Spleen (tissue), 11 donors: ENCODE measurements around the gene PUM2. TPM values are rescaled to one million over a fixed set of nuclear protein-coding genes. Genes with fewer than 3 reads are reported as not detected.

Experiments
- DNase-seq: peaks from one replicate; pipeline ENCODE4 v3.0.0-alpha.2; 2020
- H3K27ac ChIP-seq, 8 donors: fragments of 200-600 bp; sonication (generic) in 7 of 8; 1 replicate in 4 of 8; 2 replicates in 4 of 8; pipeline versions ENCODE4 v1.5.0 to v1.8.0; 2016 to 2021; ENCODE audit warnings: inconsistent platforms in 4 of 8, mild to moderate bottlenecking in 4 of 8, moderate library complexity in 1 of 8
- H3K27me3 ChIP-seq, 7 donors: fragments of 200-600 bp; sonication (generic) in 6 of 7; replicated peaks in 1 of 7; 1 replicate in 4 of 7; 2 replicates in 3 of 7; pipeline versions ENCODE4 v1.5.0 to v1.8.0; 2016 to 2021; ENCODE audit warnings: inconsistent platforms in 3 of 7, mild to moderate bottlenecking in 1 of 7
- H3K36me3 ChIP-seq, 6 donors: fragments of 200-600 bp; sonication (generic) in 5 of 6; 1 replicate in 4 of 6; 2 replicates in 2 of 6; pipeline versions ENCODE4 v1.5.0 to v1.8.0; 2016 to 2021; ENCODE audit warnings: inconsistent platforms in 2 of 6
- H3K4me1 ChIP-seq, 6 donors: fragments of 200-600 bp; sonication (generic) in 5 of 6; 1 replicate in 3 of 6; 2 replicates in 3 of 6; pipeline versions ENCODE4 v1.5.0 to v1.8.0; 2016 to 2021; ENCODE audit warnings: inconsistent platforms in 3 of 6
- H3K4me3 ChIP-seq, 8 donors: fragments of 200-600 bp; sonication (generic) in 7 of 8; 1 replicate in 4 of 8; 2 replicates in 4 of 8; pipeline versions ENCODE4 v1.5.0 to v1.8.0; 2016 to 2021; ENCODE audit warnings: inconsistent platforms in 4 of 8, mild to moderate bottlenecking in 4 of 8, moderate library complexity in 2 of 8
- H3K9me3 ChIP-seq, 8 donors: fragments of 200-600 bp; sonication (generic) in 7 of 8; 1 replicate in 4 of 8; 2 replicates in 4 of 8; pipeline versions ENCODE4 v1.5.0 to v1.8.0; 2016 to 2021; ENCODE audit warnings: inconsistent platforms in 4 of 8
- CTCF ChIP-seq, 11 experiments: fragments of 200-600 bp in 7 of 11; fragments of 450-650 bp in 4 of 11; sonication (generic) in 4 of 11; IDR thresholded peaks in 8 of 11; conservative IDR thresholded peaks in 3 of 11; 1 replicate in 7 of 11; 2 replicates in 4 of 11; pipeline versions ENCODE4 v1.4.0 to v1.8.0; 2016 to 2021; ENCODE audit warnings: antibody characterized with exemption in 11 of 11, inconsistent platforms in 4 of 11, mild to moderate bottlenecking in 1 of 11
- POLR2A ChIP-seq, 3 donors: fragments of 450-650 bp; IDR thresholded peaks; one replicate each; pipeline ENCODE4 v1.5.1; 2017; ENCODE audit warnings: antibody characterized with exemption in 3 of 3, mild to moderate bottlenecking in 1 of 3
- POLR2AphosphoS5 ChIP-seq, 3 donors: sonication (generic); formaldehyde crosslinking; IDR thresholded peaks; one replicate each; pipeline ENCODE4 v1.5.1; 2017; ENCODE audit warnings: antibody characterized with exemption in 3 of 3
- WGBS, 5 donors: extraction: QIAGEN DNeasy Blood & Tissue Kit in 3 of 5; methylation state at CpG; one replicate each; pipeline versions ENCODE4 v1.1.5 to v1.1.7; 2013 to 2018; 5-methylcytosine and 5-hydroxymethylcytosine counted together
- intact Hi-C: fragments of 100-400 bp; cut with DNase I; formaldehyde crosslinking; loops from one replicate; pipeline ENCODE4 v1.15.0; 2023; ENCODE audit warnings: low total_unique reads
- polyA plus RNA-seq, 3 donors: library from polyadenylated mRNA; stranded (reverse); fragments of 200-250 nt; gene quantifications; one replicate each; pipeline ENCODE4 v1.2.1, GENCODE V29; 2013
- total RNA-seq, 7 donors: library from RNA; depleted of rRNA in 3 of 7; stranded (reverse); fragments of >200 nt in 3 of 7; fragmentation: NEBNext Ultra II Directional in 4 of 7; extraction: Animal tissue kit (Norgen Biotek cat#: 25700) in 4 of 7; gene quantifications; one replicate each; pipeline versions ENCODE4 v1.1.0 to v1.2.1, GENCODE V29; 2016 to 2021
- donor health status: healthy with polysubstance abuse.
- donor health status: DM: no; HTN: no; CAD: no; lungs with moderate emphysema.
- donor health status: DM: no; HTN: no; CAD: no.
- donor health status: Bipolar disorder and iron deficiency.
- donor health status: healthy.
- donor health status: DM: no; HTN: no; CAD: no.
- donor health status: DM: yes; HTN: yes; CAD: no.

Gene PUM2
- total and polyA plus RNA-seq, 10 donors: 29.2 to 137 (median 91.0) TPM

- Histone ChIP-seq H3K36me3 (no peaks in the 10 kb centered on the region), H3K27ac (no peak overlapping the region), H3K4me1 (no peaks in the 10 kb centered on the region), H3K4me3 (no peak overlapping the region), H3K9me3 (no peaks in the 10 kb centered on the region), H3K27me3 (peaks cover 0 to 39% (median 11%) of the 10 kb centered on the region in 7 donors)
- intact Hi-C loops: no loop called here
- TF ChIP-seq POLR2A (IDR thresholded peaks at IDR 0.05) (no peak), POLR2AphosphoS5 (IDR thresholded peaks at IDR 0.05) (no peak), CTCF (IDR thresholded peaks at IDR 0.05 in 8 of 11, conservative IDR thresholded peaks at IDR 0.05 in 3 of 11) (no peak)
- 67 to 80% (median 73%) methylated on average over 6 of the region's 6 CpGs for WGBS, 5 donors
- DNase-seq: no peak
These were observed 119.0 kb downstream of the PUM2 start for GRCh38 chr2:20231598-20232026.

GRCh38 chr2:20231159-20231558 lies 119.5 kb downstream of the PUM2 start:
- H3K4me3 ChIP-seq: no peak overlapping the region
- no peak for DNase-seq
- intact Hi-C loops: no loop called here
- no peak overlapping the region for H3K27ac ChIP-seq
- 82 to 92% (median 86%) methylated on average over 6 of the region's 6 CpGs for WGBS, 5 donors
- H3K9me3 ChIP-seq: no peaks in the 10 kb centered on the region
- peaks cover 0 to 42% (median 12%) of the 10 kb centered on the region in 7 donors for H3K27me3 ChIP-seq
- H3K36me3 ChIP-seq: no peaks in the 10 kb centered on the region
- peaks cover 0 to under 1% (median 0%) of the 10 kb centered on the region in 6 donors for H3K4me1 ChIP-seq
- TF ChIP-seq CTCF (IDR thresholded peaks at IDR 0.05 in 8 of 11, conservative IDR thresholded peaks at IDR 0.05 in 3 of 11) (no peak), POLR2A (IDR thresholded peaks at IDR 0.05) (no peak)

GRCh38 chr2:20230114-20230425 lies 120.6 kb downstream of the PUM2 start:
- no peak for TF ChIP-seq POLR2A (IDR thresholded peaks at IDR 0.05)
- TF ChIP-seq POLR2AphosphoS5 (IDR thresholded peaks at IDR 0.05): no peak
- no peak for TF ChIP-seq CTCF (IDR thresholded peaks at IDR 0.05 in 8 of 11, conservative IDR thresholded peaks at IDR 0.05 in 3 of 11)
- no peak overlapping the region for H3K27ac ChIP-seq
- WGBS, 5 donors: 82 to 94% (median 89%) methylated on average over 4 of the region's 4 CpGs
- no peaks in the 10 kb centered on the region for H3K36me3 ChIP-seq
- no peak overlapping the region for H3K4me3 ChIP-seq
- no peak for DNase-seq
- peaks cover 0 to 11% (median 8%) of the 10 kb centered on the region in 6 donors for H3K4me1 ChIP-seq
- intact Hi-C loops: no loop called here
- no peaks in the 10 kb centered on the region for H3K9me3 ChIP-seq
- H3K27me3 ChIP-seq: peaks cover 0 to 46% (median 23%) of the 10 kb centered on the region in 7 donors

- intact Hi-C loops: no loop called here
- 72 to 84% (median 77%) methylated on average over 8 of the region's 8 CpGs for WGBS, 5 donors
- no peaks in the 10 kb centered on the region for H3K9me3 ChIP-seq
- H3K27me3 ChIP-seq: peaks cover 0 to 51% (median 29%) of the 10 kb centered on the region in 7 donors
- no peak overlapping the region for H3K4me3 ChIP-seq
- no peak overlapping the region for H3K27ac ChIP-seq
- TF ChIP-seq POLR2A (IDR thresholded peaks at IDR 0.05) (no peak), CTCF (IDR thresholded peaks at IDR 0.05 in 8 of 11, conservative IDR thresholded peaks at IDR 0.05 in 3 of 11) (no peak), POLR2AphosphoS5 (IDR thresholded peaks at IDR 0.05) (no peak)
- DNase-seq: no peak
- peaks cover 0 to 17% (median 14%) of the 10 kb centered on the region in 6 donors for H3K4me1 ChIP-seq
- no peaks in the 10 kb centered on the region for H3K36me3 ChIP-seq
These were observed 121.1 kb downstream of the PUM2 start for GRCh38 chr2:20229322-20230113.
